SK-N-SH treated with all-trans-retinoic acid at 6 μM for 48 hours (cell line): ENCODE data around the gene RNF215.

Experiments used
- CREB5 ChIP-seq: fragments of 250-450 bp; sonication (Bioruptor Pico); IDR thresholded peaks from 2 replicates; pipeline ENCODE4 v1.5.1; 2020; ENCODE audit warnings: low read depth, mild to moderate bottlenecking, moderate library complexity
- ISL1 ChIP-seq: fragments of 250-450 bp; sonication (Bioruptor Pico); IDR thresholded peaks from 2 replicates; pipeline ENCODE4 v2.1.2; 2022; ENCODE audit warnings: mild to moderate bottlenecking, moderate library complexity
- OSR1 ChIP-seq: fragments of 250-450 bp; sonication (Bioruptor Pico); IDR thresholded peaks from 2 replicates; pipeline ENCODE4 v1.8.0; 2022; ENCODE audit warnings: moderate library complexity, mild to moderate bottlenecking, inconsistent platforms
- PATZ1 ChIP-seq: fragments of 250-450 bp; sonication (Bioruptor Pico); IDR thresholded peaks from 2 replicates; pipeline ENCODE4 v1.8.0; 2020; ENCODE audit warnings: mild to moderate bottlenecking, moderate library complexity, borderline replicate concordance
- PPARA ChIP-seq: fragments of 250-450 bp; sonication (Bioruptor Pico); IDR thresholded peaks from 2 replicates; pipeline ENCODE4 v1.5.0; 2020; ENCODE audit warnings: mild to moderate bottlenecking, borderline replicate concordance
- SNAI2 ChIP-seq: fragments of 250-450 bp; sonication (Bioruptor Pico); IDR thresholded peaks from 2 replicates; pipeline ENCODE4 v1.5.0; 2020; ENCODE audit warnings: mild to moderate bottlenecking, moderate library complexity
- TOX ChIP-seq: fragments of 250-450 bp; sonication (Bioruptor Pico); IDR thresholded peaks from 2 replicates; pipeline ENCODE4 v1.8.0; 2021; ENCODE audit warnings: mild to moderate bottlenecking, moderate library complexity, borderline replicate concordance
- ZFP30 ChIP-seq: fragments of 450-650 bp; formaldehyde crosslinking; IDR thresholded peaks from 2 replicates; pipeline ENCODE4 v1.5.0; 2022; ENCODE audit warnings: mild to moderate bottlenecking, moderate library complexity
- ZNF70 ChIP-seq: fragments of 450-650 bp; formaldehyde crosslinking; IDR thresholded peaks from 2 replicates; pipeline ENCODE4 v1.5.0; 2020; ENCODE audit warnings: mild to moderate bottlenecking, moderate library complexity
- ZNF8 ChIP-seq: fragments of 450-650 bp; formaldehyde crosslinking; IDR thresholded peaks from 2 replicates; pipeline ENCODE4 v1.5.0; 2020; ENCODE audit warnings: mild to moderate bottlenecking, moderate library complexity

- no peak for TF ChIP-seq PATZ1 (CRISPR knock-in tag)
- TF ChIP-seq CREB5 = no peak
- TF ChIP-seq SNAI2 (CRISPR knock-in tag) = no peak
- no peak for TF ChIP-seq ZFP30 (CRISPR knock-in tag)
- TF ChIP-seq PPARA (CRISPR knock-in tag) = no peak
- TF ChIP-seq ZNF8 = no peak
- no peak for TF ChIP-seq OSR1
- no peak for TF ChIP-seq TOX (CRISPR knock-in tag)
- TF ChIP-seq ISL1 (CRISPR knock-in tag) = no peak
- no peak for TF ChIP-seq ZNF70
Measured at GRCh38 chr22:30334646-30335045, 52.6 kb downstream of the RNF215 start.
